GM12873 (cell line): ENCODE measurements around the gene METTL25B.

ENCODE experiments used
- CTCF ChIP-seq: IDR thresholded peaks from 2 replicates; pipeline ENCODE4 v1.5.1; 2012; ENCODE audit warnings: low read depth, mild to moderate bottlenecking, moderate library complexity, low read length, control low read depth; ENCODE audit not compliant: insufficient read depth; ENCODE audit errors: missing control alignments

METTL25B gene

GRCh38 chr1:156707417-156708217 is 20.7 kb upstream of the METTL25B start:
- no peak for TF ChIP-seq CTCF

- TF ChIP-seq CTCF = no peak
Measured at GRCh38 chr1:156708218-156708661, 20.0 kb upstream of the METTL25B start.

GRCh38 chr1:156709031-156709430 is 19.2 kb upstream of the METTL25B start:
- no peak for TF ChIP-seq CTCF

GRCh38 chr1:156709757-156710489 is 18.3 kb upstream of the METTL25B start:
- TF ChIP-seq CTCF = no peak

- no peak for TF ChIP-seq CTCF
Measured at GRCh38 chr1:156711011-156711817, 17.1 kb upstream of the METTL25B start.

- TF ChIP-seq CTCF = no peak
Measured at GRCh38 chr1:156712626-156713025, 15.6 kb upstream of the METTL25B start.

- no peak for TF ChIP-seq CTCF
Measured at GRCh38 chr1:156714830-156715229, 13.4 kb upstream of the METTL25B start.
